Measurements from ENCODE around the gene PGAP1.
A peak's percentile ranks its signal among the peaks of the same experiment; 100 is the strongest.

Gene PGAP1

GRCh38 chr2:196808083-196808665 lies 118.3 kb downstream of the PGAP1 start:
- ChIA-PET CTCF (no interaction called here), POLR2A (ENCODE audit: low non-redundant PET) (no interaction called here)
- TF ChIP-seq CTCF (conservative IDR thresholded peaks at IDR 0.05; ENCODE audit: low read depth), result no peak
- no peak overlapping the region for H3K27ac ChIP-seq
- DNase-seq (ENCODE audit: low spot score), result no peak

GRCh38 chr2:196804381-196804780 lies 122.1 kb downstream of the PGAP1 start:
- TF ChIP-seq CTCF (conservative IDR thresholded peaks at IDR 0.05; ENCODE audit: low read depth), result no peak
- no peak overlapping the region for H3K27ac ChIP-seq
- DNase-seq (ENCODE audit: low spot score), result no peak
- ChIA-PET POLR2A (ENCODE audit: low non-redundant PET) (no interaction called here), CTCF (no interaction called here)

GRCh38 chr2:196802401-196802800 lies 124.1 kb downstream of the PGAP1 start:
- ChIA-PET CTCF (no interaction called here), POLR2A (ENCODE audit: low non-redundant PET) (interaction anchor here (0.7 kb wide), 1 partner anchor 573 kb away, joined by 3 read pairs; no protein-coding TSS in a partner anchor)
- TF ChIP-seq CTCF (conservative IDR thresholded peaks at IDR 0.05; ENCODE audit: low read depth), result no peak
- no peak for DNase-seq (ENCODE audit: low spot score)
- H3K27ac ChIP-seq, result no peak overlapping the region

GRCh38 chr2:196801674-196802261 lies 124.7 kb downstream of the PGAP1 start:
- POLR2A ChIA-PET (ENCODE audit: low non-redundant PET), result no interaction called here
- no peak for TF ChIP-seq CTCF (conservative IDR thresholded peaks at IDR 0.05; ENCODE audit: low read depth)
- CTCF ChIA-PET, result no interaction called here
- DNase-seq (ENCODE audit: low spot score), result peak; percentile 21
- H3K27ac ChIP-seq, result no peak overlapping the region

- no peak for TF ChIP-seq CTCF (conservative IDR thresholded peaks at IDR 0.05; ENCODE audit: low read depth)
- ChIA-PET POLR2A (ENCODE audit: low non-redundant PET) (interaction anchor here (0.6 kb wide), 1 partner anchor 1133 kb away, joined by 3 read pairs; no protein-coding TSS in a partner anchor), CTCF (interaction anchor here (1.4 kb wide), 1 partner anchor 48 kb away, joined by 3 read pairs; no protein-coding TSS in a partner anchor)
- H3K27ac ChIP-seq, result peak overlapping the region; percentile 65
- no peak for DNase-seq (ENCODE audit: low spot score)
These were observed 127.5 kb downstream of the PGAP1 start for GRCh38 chr2:196798980-196799379.

- ChIA-PET CTCF (interaction anchor here (0.6 kb wide), 1 partner anchor 641 kb away, joined by 3 read pairs; no protein-coding TSS in a partner anchor), POLR2A (ENCODE audit: low non-redundant PET) (no interaction called here)
- no peak overlapping the region for H3K27ac ChIP-seq
These were observed 133.6 kb downstream of the PGAP1 start for GRCh38 chr2:196792865-196793264.

More at GRCh38 chr2:196792865-196793264, 133.6 kb downstream of the PGAP1 start:
- TF ChIP-seq CTCF (conservative IDR thresholded peaks at IDR 0.05; ENCODE audit: low read depth), result no peak
- DNase-seq (ENCODE audit: low spot score), result no peak

Data from RWPE1 (cell line).